Measurements from ENCODE around the gene FHIP1B.

DNA sequence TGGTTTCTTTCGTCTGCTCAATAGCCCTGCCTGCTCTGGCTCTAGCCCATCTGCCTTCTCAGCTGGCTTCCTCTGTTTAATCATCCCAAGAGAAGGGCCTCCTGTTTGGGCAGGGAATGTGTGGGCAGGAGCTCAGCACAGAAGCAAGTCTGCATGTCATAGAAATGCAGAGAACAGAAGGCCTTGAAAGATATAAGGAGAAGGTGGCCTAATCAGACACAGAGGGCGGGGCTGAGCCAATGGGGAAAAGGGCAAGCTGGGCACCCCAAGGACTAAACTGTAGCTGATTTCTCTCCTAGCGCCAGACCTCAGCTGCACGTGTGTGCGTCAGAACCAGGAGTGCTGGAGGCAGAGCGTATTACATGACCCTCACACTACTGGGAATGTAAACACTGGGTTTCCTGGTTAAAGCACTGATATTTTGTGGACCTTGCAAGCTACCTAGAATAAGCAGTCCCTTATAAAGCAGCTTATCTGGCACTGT lies 17.6 kb upstream of the FHIP1B start:
- TF ChIP-seq, protein P1, sequence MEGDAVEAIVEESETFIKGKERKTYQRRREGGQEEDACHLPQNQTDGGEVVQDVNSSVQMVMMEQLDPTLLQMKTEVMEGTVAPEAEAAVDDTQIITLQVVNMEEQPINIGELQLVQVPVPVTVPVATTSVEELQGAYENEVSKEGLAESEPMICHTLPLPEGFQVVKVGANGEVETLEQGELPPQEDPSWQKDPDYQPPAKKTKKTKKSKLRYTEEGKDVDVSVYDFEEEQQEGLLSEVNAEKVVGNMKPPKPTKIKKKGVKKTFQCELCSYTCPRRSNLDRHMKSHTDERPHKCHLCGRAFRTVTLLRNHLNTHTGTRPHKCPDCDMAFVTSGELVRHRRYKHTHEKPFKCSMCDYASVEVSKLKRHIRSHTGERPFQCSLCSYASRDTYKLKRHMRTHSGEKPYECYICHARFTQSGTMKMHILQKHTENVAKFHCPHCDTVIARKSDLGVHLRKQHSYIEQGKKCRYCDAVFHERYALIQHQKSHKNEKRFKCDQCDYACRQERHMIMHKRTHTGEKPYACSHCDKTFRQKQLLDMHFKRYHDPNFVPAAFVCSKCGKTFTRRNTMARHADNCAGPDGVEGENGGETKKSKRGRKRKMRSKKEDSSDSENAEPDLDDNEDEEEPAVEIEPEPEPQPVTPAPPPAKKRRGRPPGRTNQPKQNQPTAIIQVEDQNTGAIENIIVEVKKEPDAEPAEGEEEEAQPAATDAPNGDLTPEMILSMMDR (IDR thresholded peaks at IDR 0.05) = peak in 3 of 7 experiments; percentile 9 to 19 (median 17)
- peak; percentile 18 to 88 (median 62) for TF ChIP-seq POLR2A (IDR thresholded peaks at IDR 0.05)
